HG03095 (cell line): Measurements from ENCODE around the gene KCNK4.

Experiments
- ATAC-seq: cut with Tn5 transposase; IDR thresholded peaks from one replicate; pipeline ENCODE4 v1.9.1; 2021; ENCODE audit warnings: moderate library complexity; ENCODE audit not compliant: unreplicated experiment

KCNK4 gene

DNA sequence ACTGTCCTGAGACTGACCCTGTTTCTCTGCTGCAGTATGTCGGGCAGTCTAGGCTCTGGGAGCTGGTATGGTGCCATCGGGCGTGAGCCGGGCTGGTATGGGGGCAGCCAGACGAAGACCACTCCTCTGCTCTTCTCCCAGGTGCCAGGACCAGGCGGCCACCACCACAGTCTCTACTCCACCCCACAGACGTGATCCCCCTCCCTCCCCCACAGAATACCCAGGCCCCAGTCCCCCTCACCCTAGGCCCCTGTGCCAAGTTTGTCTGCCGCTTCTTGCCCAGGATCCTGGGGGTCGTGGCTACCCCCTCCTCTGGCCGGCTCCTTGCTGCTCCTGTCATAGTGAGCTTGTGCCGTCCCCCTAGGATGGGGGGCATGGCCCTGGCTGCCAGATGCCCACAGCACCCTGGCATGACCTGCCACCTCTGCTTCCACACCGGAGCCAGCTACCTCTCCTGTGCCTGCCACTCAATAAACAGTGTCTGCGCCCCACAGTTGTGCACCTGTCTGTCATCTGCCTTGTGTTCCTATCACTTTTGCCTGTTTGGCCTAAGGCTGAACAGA is 2.0 kb upstream of the KCNK4 start:
- ATAC-seq = no peak

DNA sequence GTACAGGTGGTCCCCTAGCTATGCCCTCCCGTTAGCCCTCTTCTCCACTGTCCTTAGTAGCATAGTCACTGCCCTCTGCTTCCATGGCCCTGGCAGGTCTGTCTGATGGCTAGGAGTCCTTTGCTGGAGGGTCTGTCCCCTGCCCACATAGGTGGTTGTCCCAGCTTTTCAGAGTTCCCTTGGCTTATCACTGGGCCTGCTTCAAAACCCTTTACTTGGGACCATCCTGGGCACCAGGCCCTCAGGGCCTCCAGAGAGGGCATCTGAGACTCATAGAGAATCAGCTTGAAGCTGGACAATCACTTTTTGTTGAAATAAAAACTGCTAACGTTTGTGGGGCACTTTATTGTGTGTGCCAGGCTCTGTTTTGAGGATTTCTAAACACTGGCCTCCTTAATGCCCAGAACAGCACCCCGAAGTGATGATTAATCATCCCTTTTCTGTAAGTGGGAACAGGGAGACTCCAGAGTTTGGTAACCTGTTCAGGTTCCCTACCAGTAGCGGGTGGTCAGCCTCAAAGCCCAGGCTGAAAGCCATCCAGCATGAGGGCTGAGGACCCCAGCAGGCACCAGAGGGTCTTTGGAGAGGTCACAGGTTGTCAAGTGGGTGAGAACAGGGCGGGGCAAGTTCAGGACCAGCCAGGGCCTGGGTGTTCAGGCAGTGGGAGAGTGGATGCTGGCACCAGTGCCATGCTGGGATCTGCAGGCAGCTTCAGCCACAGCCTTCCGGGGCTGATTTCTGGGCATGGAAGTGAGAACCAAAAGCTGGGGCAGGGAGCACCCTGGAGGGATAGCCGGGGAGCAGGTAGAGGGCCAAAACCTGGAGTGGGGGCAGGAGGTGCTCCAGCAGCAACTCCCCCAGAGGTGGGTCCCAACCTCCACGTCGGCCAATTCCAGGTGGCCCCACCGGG is 495 bp upstream of the KCNK4 start:
- no peak for ATAC-seq

DNA sequence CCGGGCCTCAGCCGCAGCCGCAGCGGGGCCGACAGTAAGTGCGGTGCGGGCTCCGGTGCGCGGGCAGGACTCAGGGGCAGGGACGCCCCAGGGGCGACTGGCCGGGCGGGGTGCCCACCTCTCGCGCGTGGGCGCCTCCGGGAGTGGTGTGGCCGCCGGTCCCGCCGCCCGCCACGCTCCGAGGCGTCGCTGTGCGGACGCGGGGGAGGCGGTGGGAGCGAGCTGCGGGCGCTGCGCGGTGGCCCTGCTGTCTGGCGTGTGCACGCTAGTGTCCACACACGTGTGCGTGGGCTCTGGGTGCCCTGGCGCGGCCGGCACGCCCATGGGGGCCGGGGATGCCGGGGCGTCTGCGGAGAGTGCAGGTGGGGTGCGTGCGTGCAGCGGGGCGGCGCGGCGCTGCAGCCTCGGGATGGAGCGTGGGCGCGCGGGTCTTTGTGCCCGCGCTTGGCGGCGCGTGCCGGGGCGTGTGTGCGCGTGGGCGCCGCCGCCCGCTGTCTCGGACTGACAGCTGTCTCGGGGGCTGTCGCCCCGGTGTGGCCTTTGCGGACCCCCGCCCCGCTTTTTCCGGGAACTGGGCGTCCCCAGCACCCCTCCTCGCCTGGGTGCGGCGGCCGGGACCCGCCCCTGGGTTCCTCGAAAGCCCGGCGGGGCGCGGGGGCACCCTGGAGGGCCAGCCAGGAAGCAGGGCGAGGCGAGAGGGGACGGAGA is 804 bp downstream of the KCNK4 start:
- ATAC-seq = no peak

DNA sequence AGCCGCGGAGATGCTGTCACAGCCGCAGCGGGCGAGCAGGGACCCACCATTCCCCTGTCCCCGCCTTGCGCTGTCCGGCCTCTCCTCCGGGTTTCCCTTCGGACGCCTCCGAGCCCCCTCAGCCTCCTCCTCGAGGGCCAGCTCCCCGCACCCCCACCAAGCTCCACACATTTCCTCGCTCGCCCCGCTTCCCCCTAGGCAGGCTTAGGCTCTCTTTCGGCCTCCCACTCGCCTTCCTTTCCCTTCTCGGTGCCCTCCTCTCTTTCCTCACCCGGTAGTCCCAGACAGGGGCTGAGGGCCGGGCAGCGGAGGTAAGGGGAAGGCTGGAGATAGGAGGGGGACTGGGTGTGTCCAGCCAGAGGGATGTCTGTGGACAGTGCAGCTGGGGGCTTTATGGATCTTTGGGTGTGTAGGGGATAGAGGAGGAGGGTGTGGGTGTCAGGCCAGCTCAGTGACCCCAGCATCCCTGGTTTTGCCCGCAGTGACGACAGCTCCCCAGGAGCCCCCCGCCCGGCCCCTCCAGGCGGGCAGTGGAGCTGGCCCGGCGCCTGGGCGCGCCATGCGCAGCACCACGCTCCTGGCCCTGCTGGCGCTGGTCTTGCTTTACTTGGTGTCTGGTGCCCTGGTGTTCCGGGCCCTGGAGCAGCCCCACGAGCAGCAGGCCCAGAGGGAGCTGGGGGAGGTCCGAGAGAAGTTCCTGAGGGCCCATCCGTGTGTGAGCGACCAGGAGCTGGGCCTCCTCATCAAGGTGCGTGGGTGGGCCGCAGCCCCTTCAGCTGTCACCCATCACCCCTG is 1.6 kb downstream of the KCNK4 start:
- ATAC-seq = no peak

DNA sequence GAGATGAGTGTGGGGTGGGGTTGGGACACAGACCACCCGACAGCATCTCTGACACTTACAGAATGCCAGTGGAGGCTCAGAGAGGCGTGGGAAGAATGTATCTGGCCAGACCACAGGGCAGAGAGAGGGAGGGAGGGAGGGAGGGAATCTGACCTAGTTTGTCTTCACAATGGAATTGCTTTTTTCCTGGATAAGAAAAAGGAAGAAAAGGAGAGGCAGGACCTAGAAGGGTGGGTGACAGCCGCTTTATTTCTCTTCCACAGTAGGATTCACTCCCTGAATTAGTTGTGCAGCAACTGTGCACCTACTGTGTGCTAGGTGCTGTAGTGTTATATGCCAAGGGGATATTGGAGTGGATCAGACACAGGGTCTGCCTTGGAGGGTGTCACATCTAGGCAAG is 3.7 kb downstream of the KCNK4 start:
- no peak for ATAC-seq

DNA sequence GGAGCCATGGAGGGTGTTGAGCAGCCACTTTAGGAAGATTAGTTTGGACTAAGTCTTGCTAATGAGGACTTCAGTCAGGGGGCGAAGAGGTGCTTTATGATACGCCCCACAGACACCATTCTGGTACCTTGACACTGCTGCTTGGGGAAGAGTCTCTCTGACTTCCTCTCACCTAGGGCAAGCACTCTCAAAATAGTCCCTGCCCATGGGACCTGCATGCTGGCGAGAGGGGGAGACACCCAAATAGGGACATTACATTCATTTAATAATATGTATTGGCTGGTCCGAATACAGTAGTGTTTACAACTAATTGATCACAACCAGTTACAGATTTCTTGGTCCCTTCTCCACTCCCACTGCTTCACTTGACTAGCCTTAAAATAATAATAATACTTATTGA is 4.7 kb downstream of the KCNK4 start:
- ATAC-seq = no peak

DNA sequence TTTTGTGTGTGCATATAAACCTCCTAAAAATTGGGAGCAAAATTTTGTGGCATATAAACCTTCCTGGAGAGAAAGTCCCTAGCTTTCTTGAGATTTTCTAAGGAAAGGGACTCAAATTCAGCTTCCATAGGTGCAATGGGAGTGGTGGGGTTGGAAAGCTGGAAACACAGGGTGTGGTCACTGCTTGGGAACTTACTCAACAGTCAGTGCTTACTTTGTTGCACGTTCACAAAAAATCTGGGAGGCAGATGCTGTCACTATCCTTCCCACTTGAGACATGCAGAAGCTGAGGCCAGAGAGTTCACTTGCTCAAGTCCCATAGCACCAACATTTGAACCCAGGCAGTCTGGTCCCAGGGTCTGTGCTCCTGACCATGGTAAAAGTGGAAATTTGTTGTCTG is 5.1 kb downstream of the KCNK4 start:
- no peak for ATAC-seq

DNA sequence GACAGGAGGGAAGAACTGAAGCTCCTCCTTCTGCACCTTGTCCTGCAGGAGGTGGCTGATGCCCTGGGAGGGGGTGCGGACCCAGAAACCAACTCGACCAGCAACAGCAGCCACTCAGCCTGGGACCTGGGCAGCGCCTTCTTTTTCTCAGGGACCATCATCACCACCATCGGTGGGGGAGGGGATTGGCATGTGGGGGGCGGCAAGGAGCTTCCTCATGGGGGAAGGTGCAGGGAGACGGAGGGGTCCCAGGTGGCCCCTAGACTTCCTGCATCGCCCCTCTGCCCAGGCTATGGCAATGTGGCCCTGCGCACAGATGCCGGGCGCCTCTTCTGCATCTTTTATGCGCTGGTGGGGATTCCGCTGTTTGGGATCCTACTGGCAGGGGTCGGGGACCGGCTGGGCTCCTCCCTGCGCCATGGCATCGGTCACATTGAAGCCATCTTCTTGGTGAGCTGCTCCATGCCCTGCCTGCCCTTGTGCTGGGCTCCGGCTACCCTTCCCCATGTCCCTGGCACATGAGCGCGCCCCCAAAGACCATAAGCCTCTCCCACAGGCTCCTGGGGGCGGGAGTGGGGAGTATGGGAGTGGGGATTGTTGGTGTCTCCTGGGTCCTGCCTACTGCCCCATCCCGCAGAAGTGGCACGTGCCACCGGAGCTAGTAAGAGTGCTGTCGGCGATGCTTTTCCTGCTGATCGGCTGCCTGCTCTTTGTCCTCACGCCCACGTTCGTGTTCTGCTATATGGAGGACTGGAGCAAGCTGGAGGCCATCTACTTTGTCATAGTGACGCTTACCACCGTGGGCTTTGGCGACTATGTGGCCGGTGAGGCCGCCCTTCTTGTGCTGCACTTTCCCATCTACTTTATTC is 6.0 kb downstream of the KCNK4 start:
- no peak for ATAC-seq

DNA sequence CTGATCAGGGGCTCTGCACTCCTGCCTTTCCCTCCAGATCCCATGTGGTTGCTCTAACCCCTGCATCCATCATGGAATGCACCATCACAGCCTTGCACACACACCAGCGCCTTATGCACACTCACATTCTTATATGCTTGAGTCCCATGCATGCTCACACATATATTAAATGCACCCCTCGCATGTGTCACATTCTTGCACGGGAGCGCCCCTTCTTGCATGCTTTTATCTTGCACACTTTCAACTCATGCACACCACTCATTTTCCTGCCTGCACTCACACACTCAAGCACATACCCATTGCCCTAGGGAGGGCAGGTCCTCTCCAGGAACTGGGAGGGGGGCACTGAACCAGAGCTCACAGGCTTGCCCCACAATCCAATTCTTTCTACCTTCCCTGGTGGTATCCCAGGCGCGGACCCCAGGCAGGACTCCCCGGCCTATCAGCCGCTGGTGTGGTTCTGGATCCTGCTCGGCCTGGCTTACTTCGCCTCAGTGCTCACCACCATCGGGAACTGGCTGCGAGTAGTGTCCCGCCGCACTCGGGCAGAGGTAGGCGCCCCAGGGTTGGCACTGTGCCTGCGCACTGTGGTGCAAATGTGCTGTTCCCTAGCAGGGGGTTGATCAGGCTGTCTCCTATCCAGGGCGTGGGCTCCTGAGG is 6.7 kb downstream of the KCNK4 start:
- ATAC-seq = no peak

DNA sequence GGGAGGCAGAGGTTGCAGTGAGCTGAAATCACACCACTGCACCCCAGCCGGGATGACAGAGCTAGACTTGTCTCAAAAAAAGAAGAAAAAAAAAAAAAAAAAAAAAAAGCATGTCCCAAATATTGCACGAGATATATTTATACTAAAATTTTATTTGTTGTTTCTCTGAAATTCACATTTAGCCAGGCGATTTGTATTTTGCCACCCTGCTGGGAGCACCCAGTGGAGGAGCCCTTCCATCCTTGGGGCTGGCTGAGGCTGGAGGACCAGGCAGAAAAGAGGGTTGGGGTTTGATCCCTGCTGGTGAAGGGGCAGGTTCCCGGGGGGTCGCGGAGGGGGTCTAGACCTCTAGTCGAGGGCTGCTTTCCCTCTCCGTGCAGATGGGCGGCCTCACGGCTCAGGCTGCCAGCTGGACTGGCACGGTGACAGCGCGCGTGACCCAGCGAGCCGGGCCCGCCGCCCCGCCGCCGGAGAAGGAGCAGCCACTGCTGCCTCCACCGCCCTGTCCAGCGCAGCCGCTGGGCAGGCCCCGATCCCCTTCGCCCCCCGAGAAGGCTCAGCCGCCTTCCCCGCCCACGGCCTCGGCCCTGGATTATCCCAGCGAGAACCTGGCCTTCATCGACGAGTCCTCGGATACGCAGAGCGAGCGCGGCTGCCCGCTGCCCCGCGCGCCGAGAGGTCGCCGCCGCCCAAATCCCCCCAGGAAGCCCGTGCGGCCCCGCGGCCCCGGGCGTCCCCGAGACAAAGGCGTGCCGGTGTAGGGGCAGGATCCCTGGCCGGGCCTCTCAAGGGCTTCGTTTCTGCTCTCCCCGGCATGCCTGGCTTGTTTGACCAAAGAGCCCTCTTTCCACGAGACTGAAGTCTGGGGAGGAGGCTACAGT is 8.1 kb downstream of the KCNK4 start:
- no peak for ATAC-seq

DNA sequence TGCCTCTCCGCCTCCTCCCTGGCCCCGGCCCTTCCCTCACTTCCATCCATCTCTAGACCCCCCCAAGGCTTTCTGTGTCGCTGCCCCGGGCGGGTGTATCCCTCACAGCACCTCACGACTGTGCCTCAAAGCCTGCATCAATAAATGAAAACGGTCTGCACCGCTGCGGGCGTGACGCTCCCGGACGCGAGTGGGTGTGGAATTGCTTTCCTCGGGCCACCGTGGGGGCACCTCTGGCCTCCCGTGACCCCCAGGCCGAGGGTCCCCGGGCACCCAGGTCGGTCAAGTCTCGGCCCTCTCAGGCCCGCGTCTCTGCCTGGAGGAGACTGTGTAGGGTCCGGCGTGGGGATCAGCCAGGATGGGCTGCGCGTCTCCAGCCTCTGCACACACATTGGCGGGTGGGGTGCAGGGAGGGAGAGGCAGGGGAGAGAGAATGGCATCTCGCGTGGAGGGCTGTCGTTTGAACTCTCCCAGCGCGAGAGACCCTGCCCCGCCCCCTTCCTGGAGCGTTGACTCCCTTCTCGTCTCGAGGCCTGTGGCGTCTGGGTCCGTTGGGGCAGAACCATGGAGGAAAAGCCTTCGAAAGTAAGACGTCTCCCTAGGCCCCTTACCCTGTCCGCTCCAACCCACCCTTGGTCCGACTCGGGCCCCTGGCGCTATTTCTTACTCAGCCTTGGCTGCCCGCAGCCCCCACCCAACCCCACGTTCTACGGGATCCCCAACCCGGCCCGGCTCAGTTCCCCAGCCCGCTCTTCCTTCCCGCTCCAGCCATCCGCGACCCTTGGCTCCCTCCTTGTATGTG is 8.9 kb downstream of the KCNK4 start, which contains the start of gene CATSPERZ:
TSS of gene CATSPERZ (plus strand) at position 512 of the 802 bp plus-strand sequence. CDS start at position 565, 53 bp downstream.
- no peak for ATAC-seq

DNA sequence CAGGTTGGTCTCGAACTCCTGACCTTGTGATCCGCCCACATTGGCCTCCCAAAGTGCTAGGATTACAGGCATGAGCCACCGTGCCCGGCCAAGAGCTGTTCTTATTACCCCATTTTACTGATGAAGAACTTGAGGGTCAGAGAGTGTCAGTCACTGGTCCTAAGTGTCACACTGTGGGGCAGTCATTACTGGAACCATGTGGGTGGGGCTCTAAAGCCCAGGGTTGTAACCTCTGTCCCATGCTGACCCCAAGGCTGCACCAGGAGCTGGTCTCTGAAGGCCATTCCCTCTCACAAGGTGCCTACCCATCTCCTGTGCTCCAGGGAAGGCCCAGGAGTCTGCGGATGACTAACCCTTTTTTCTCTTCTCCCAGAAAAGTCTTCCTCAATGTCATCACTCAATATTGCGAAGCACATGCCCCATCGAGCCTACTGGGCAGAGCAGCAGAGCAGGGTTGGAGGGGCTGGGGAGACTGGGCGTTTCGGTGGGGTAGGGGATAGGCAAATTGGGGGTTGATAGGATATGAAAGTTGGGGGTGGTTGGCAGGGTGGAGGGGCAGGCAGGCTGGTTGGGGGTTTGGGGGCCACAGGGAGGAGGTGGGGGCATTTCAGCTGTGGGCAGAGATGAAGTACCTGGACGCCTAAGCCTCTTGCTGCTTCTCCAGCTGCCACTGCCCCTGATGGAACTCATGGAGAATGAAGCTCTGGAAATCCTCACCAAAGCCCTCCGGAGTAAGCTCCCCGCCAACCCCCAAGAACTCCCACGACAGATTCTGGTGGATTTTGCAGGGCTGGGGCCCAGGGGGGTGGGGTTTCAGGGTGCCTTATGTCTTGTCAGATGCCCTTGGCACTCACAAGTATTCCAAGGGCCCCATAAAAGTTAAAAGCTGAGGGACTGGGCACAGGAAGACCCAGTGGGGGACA is 12.3 kb downstream of the KCNK4 start:
- no peak for ATAC-seq

DNA sequence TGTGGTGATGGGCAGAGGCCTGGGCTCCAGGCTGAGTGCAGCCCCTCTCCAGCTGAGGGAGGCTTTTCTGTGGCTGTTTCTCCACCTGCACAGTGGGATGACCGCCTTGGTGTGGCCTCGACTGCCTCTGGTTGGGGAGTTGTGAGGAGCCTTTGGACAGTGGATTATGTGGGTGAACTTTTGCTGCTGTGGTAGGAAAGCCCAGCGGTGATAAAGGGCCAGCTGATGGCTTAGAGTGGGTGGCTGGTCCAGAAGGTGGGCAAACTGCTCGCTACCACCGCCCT is 12.9 kb downstream of the KCNK4 start:
- ATAC-seq = no peak

DNA sequence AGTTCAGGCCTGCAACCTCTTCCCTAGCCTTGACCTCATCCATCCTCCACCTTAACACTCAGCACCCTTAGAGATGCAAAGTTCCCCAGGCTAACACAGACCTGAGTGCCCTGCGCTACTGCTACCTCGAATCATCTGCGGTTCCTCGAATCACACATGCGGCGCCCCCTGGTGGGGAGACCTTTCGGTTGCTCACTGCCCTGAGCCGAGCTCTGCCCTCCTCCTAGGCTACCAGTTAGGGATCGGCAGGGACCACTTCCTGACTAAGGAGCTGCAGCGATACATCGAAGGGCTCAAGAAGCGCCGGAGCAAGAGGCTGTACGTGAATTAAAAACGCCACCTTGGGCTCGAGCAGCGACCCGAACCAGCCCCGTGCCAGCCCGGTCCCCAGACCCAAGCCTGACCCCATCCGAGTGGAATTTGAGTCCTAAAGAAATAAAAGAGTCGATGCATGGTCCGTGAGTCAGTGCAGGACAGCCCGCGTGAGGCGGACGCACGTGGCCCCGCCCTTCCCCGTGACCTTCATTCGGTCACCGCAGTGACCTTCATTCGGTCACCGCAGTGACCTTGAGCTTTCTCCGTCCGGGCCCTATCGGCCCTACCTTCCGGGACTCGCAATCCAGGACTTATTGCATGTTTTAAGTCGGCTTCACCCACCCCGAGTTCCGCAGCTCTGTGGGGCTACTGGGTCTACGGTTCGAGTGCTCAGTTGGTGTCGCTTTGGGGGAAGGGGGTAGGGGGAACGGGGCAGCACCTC is 13.4 kb downstream of the KCNK4 start:
- peak; percentile 13 for ATAC-seq

DNA sequence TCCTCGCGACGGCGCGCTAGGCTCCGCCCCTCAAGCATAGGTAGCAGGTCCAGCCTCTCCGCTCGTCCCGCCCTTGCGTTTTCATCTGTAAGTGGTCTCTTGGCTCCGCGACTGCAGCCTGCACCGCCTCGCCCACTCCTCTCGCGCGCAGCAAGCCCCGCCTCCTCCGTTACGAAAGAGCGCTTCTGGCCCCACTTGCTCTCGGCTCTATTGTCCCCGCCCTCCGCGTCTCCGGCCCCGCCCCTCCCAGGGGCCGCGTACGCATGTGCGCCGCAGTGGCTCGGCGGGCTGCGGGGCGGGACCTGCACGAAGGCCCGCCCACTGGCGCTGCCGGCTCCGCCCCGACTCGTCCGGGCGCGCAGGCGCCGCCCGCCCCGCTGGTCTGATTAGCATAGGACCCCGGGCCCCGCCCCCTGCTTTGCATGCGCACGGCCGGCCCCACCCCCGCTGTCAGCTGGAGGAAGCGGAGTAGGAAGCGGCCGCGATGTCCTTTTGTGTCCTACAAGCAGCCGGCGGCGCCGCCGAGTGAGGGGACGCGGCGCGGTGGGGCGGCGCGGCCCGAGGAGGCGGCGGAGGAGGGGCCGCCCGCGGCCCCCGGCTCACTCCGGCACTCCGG is 14.1 kb downstream of the KCNK4 start, which contains the start of gene ESRRA:
TSS of gene ESRRA (plus strand) at position 450 of the 616 bp plus-strand sequence. CDS start 1,656 bp downstream, outside the sequence.
- peak; percentile 59 for ATAC-seq
